A549 (cell line): ENCODE results near the gene TAF4.

ENCODE experiments used
- ATOH8 ChIP-seq: fragments of 250-450 bp; sonication (Bioruptor Pico); IDR thresholded peaks from 2 replicates; pipeline ENCODE4 v1.5.0; 2020; ENCODE audit warnings: low read depth, mild to moderate bottlenecking, moderate library complexity
- CHD4 ChIP-seq: fragments of 200-600 bp; sonication (generic); IDR thresholded peaks from 2 replicates; pipeline ENCODE4 v1.6.1; 2016; ENCODE audit warnings: antibody characterized with exemption, mild to moderate bottlenecking, borderline replicate concordance
- CTCF ChIP-seq: fragments of >200 bp; sonication (Bioruptor Twin); formaldehyde crosslinking; IDR thresholded peaks from 3 replicates; pipeline ENCODE4 v1.5.1; 2016
- JUN ChIP-seq, 2 experiments: fragments of >200 bp; sonication (Bioruptor Twin); formaldehyde crosslinking; IDR thresholded peaks; 2 replicates in 1 of 2; 3 replicates in 1 of 2; pipeline ENCODE4 v1.6.1; 2016 to 2017
- POLR2A ChIP-seq: IDR thresholded peaks from 2 replicates; pipeline ENCODE4 v1.6.1; 2012; ENCODE audit warnings: mild to moderate bottlenecking, low read length
- SREBF2 ChIP-seq: fragments of 450-650 bp; IDR thresholded peaks from 2 replicates; pipeline ENCODE4 v1.6.1; 2014; ENCODE audit warnings: mild to moderate bottlenecking, moderate library complexity
- TF ChIP-seq, protein P1 (sequence below): IDR thresholded peaks from 2 replicates; pipeline ENCODE4 v1.6.1; 2012

DNA sequence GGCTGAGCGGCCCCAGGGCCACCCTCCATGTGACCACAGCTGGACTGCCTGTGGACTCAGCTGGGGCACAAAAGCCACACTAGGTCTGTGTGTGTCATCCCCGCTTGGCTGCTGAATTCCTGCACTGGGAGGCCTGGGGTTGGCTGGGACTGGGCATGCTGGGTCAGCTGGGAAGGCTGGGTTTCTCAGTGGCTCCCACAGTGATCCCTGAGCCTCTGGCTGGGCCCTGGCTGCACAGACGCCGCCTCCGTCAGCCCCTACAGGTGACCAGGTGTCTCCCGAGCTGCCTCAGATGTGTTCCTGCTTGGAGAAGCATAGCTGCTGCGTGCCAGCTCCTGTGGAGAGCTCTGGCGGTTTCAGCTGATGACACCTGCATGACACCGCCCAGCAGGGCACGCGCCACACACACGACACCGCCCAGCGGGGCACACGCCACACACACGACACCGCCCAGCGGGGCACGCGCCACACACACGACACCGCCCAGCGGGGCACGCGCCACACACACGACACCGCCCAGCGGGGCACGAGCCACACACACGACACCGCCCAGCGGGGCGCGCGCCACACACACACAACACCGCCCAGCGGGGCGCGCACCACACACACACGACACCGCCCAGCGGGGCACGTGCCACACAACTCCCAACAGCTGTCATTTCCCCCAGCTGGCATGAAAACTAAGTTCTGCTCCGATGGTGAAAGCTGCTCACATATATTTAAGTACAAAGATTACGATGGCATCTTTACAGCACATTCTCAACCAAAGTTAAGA lies 88.8 kb downstream of the TAF4 start:
- TF ChIP-seq SREBF2 (no peak), POLR2A (no peak), CTCF (no peak), CHD4 (no peak), JUN (IDR thresholded peaks at IDR 0.05) (no peak), ATOH8 (CRISPR knock-in tag) (no peak)
- TF ChIP-seq, protein P1, sequence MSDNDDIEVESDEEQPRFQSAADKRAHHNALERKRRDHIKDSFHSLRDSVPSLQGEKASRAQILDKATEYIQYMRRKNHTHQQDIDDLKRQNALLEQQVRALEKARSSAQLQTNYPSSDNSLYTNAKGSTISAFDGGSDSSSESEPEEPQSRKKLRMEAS = no peak
